Endothelial cell of umbilical vein (primary cell): ENCODE measurements around the gene NFKBIE. TPM values are rescaled to one million over a fixed set of nuclear protein-coding genes. Genes with fewer than 3 reads are reported as not detected.

Experiments used
- BruUV-seq: library from RNA; stranded (reverse); fragments of 400-500 nt; replicated peaks from 2 replicates; lab custom pipeline; 2021; lab: Mats Ljungman, UMichigan
- CTCF ChIA-PET: fragments of 300-600, 350-600 bp; sonication (Branson Sonifier 250); formaldehyde crosslinking; loops from one replicate; lab custom pipeline; 2021; ENCODE audit warnings: antibody characterized with exemption, inconsistent platforms; lab: Charles Lee
- POLR2A ChIA-PET: fragments of 300-600, 350-600 bp; sonication (Branson Sonifier 250); formaldehyde crosslinking; loops from one replicate; lab custom pipeline; 2021; ENCODE audit warnings: antibody characterized with exemption, inconsistent platforms; lab: Charles Lee
- DNase-seq: peaks from one replicate; pipeline ENCODE4 v3.0.0-alpha.2; 2011; ENCODE audit warnings: low read depth, low spot score
- FAIRE-seq: peaks from 2 replicates; lab custom pipeline; 2011; peaks lifted over from hg19 to GRCh38; lab: Jason Lieb, UNC
- H2AFZ ChIP-seq: 2 replicates; pipeline ENCODE4 v1.6.0; 2012; ENCODE audit warnings: low read depth, low read length, control low read depth, inconsistent platforms
- H3K27ac ChIP-seq: 2 replicates; pipeline ENCODE4 v1.5.1; 2011; ENCODE audit warnings: low read depth, mild to moderate bottlenecking, control low read depth, low read length, moderate library complexity; ENCODE audit not compliant: insufficient read depth
- H3K27me3 ChIP-seq, 2 experiments: 2 replicates each; pipeline versions ENCODE4 v1.6.0 to v1.6.1; 2011; ENCODE audit warnings: low read length in 2 of 2, mixed read lengths in 1 of 2; ENCODE audit not compliant: control insufficient read depth in 2 of 2, insufficient read depth in 2 of 2
- H3K36me3 ChIP-seq, 2 experiments: 2 replicates in 1 of 2; 3 replicates in 1 of 2; pipeline ENCODE4 v1.5.1; 2011; ENCODE audit warnings: low read length in 2 of 2, mild to moderate bottlenecking in 1 of 2, moderate library complexity in 1 of 2; ENCODE audit not compliant: control insufficient read depth in 2 of 2, insufficient read depth in 2 of 2; ENCODE audit errors: extremely low read depth in 1 of 2
- H3K4me1 ChIP-seq: 3 replicates; pipeline ENCODE4 v1.5.1; 2011; ENCODE audit warnings: mild to moderate bottlenecking, low read length; ENCODE audit not compliant: control insufficient read depth, insufficient read depth; ENCODE audit errors: extremely low read depth
- H3K4me2 ChIP-seq: 2 replicates; pipeline ENCODE4 v1.6.1; 2011; ENCODE audit warnings: low read length, control low read depth, mixed read lengths; ENCODE audit not compliant: insufficient read depth
- H3K4me3 ChIP-seq, 3 experiments: fragments of 200-600 bp in 1 of 3; sonication (generic), shearing (Covaris generic) in 1 of 3; replicated peaks in 1 of 3; 2 replicates each; pipeline ENCODE4 v1.5.1; 2011 to 2016; ENCODE audit warnings: control low read depth in 3 of 3, low read length in 3 of 3, mild to moderate bottlenecking in 2 of 3, inconsistent platforms in 1 of 3, low read depth in 1 of 3, moderate library complexity in 1 of 3; ENCODE audit not compliant: insufficient read depth in 1 of 3
- H3K79me2 ChIP-seq: 2 replicates; pipeline ENCODE4 v1.6.0; 2012; ENCODE audit warnings: low read length, inconsistent platforms; ENCODE audit not compliant: control insufficient read depth, insufficient read depth
- H3K9ac ChIP-seq: replicated peaks from 2 replicates; pipeline ENCODE3; 2011; ENCODE audit warnings: low read length, control low read depth; ENCODE audit not compliant: insufficient read depth; ENCODE audit errors: extremely low read depth
- H3K9me1 ChIP-seq: replicated peaks from 3 replicates; pipeline ENCODE4 v1.6.0; 2011; ENCODE audit warnings: mild to moderate bottlenecking, low read length; ENCODE audit not compliant: control insufficient read depth, insufficient read depth; ENCODE audit errors: extremely low read depth
- H3K9me3 ChIP-seq: replicated peaks from 2 replicates; pipeline ENCODE4 v1.5.1; 2012; ENCODE audit warnings: low read length, inconsistent platforms; ENCODE audit not compliant: control insufficient read depth, insufficient read depth
- H4K20me1 ChIP-seq: replicated peaks from 2 replicates; pipeline ENCODE3; 2011; ENCODE audit warnings: mild to moderate bottlenecking, low read length; ENCODE audit not compliant: control insufficient read depth, insufficient read depth; ENCODE audit errors: extremely low read depth
- EZH2 ChIP-seq: IDR thresholded peaks from 2 replicates; pipeline ENCODE4 v1.6.1; 2012; ENCODE audit warnings: borderline replicate concordance, low read depth, mild to moderate bottlenecking, moderate library complexity, low read length, inconsistent platforms; ENCODE audit not compliant: severe bottlenecking
- FOS ChIP-seq: IDR thresholded peaks from 2 replicates; pipeline ENCODE4 v1.6.1; 2011; ENCODE audit warnings: mild to moderate bottlenecking, low read length, moderate library complexity, borderline replicate concordance; ENCODE audit not compliant: insufficient read depth
- GATA2 ChIP-seq: IDR thresholded peaks from 2 replicates; pipeline ENCODE4 v1.7.0; 2011; ENCODE audit warnings: low read depth, mild to moderate bottlenecking, moderate library complexity, mixed read lengths, low read length; ENCODE audit not compliant: insufficient read length, insufficient read depth
- JUN ChIP-seq: IDR thresholded peaks from 2 replicates; pipeline ENCODE4 v1.6.1; 2011; ENCODE audit warnings: borderline replicate concordance, low read depth; ENCODE audit not compliant: insufficient read length, insufficient read depth
- MYC ChIP-seq: IDR thresholded peaks from one replicate; pipeline ENCODE4 v1.6.1; 2011; ENCODE audit warnings: mild to moderate bottlenecking, low read depth, low read length
- POLR2A ChIP-seq: IDR thresholded peaks from 2 replicates; pipeline ENCODE4 v1.6.1; 2012; ENCODE audit warnings: low read depth, mild to moderate bottlenecking, control low read depth, low read length
- POLR2AphosphoS5 ChIP-seq: IDR thresholded peaks from 2 replicates; pipeline ENCODE4 v1.6.1; 2012; ENCODE audit warnings: low read depth, mild to moderate bottlenecking, control low read depth, low read length, moderate library complexity; ENCODE audit not compliant: insufficient read depth
- dilution Hi-C: fragments of 300-500 bp; cut with MboI; formaldehyde crosslinking; loops from one replicate; pipeline ENCODE4 v1.15.0; 2019; ENCODE audit warnings: low sequenced_read_pairs; ENCODE audit not compliant: extremely low pct_ligation_motif_present
- intact Hi-C: fragments of 100-400 bp; cut with micrococcal nuclease; formaldehyde crosslinking; loops from one replicate; pipeline ENCODE4 v1.10.0; 2022
- polyA plus RNA-seq, 4 experiments: library from polyadenylated mRNA; depleted of rRNA in 3 of 4; stranded (reverse) in 3 of 4; unstranded in 1 of 4; fragments of >200 nt; gene quantifications; 2 replicates each; pipeline versions ENCODE4 v1.2.1 to v1.2.3, GENCODE V29; 2011 to 2012; ENCODE audit warnings: missing spikeins in 1 of 4
- total RNA-seq: library from RNA; stranded (reverse); gene quantifications from 2 replicates; pipeline ENCODE4 v1.2.3, GENCODE V29; 2021
- TF ChIP-seq, protein P1 (sequence below), 2 donors: IDR thresholded peaks; 1 replicate in 1 of 2; 2 replicates in 1 of 2; pipeline ENCODE4 v1.5.1; 2011; ENCODE audit warnings: low read length in 2 of 2, mild to moderate bottlenecking in 2 of 2, moderate library complexity in 2 of 2, control low read depth in 1 of 2, inconsistent platforms in 1 of 2, low read depth in 1 of 2; ENCODE audit not compliant: insufficient read depth in 1 of 2; ENCODE audit errors: extremely low read depth in 1 of 2
- TF ChIP-seq, protein P2 (sequence below): IDR thresholded peaks from 2 replicates; pipeline ENCODE4 v1.6.1; 2011; ENCODE audit not compliant: insufficient read depth, insufficient read length

Gene NFKBIE
- total and polyA plus RNA-seq, 2 donors (not counting 3 experiments of a cell fraction or from before 2014, with no cell fraction given): 19.0 to 22.6 TPM

DNA sequence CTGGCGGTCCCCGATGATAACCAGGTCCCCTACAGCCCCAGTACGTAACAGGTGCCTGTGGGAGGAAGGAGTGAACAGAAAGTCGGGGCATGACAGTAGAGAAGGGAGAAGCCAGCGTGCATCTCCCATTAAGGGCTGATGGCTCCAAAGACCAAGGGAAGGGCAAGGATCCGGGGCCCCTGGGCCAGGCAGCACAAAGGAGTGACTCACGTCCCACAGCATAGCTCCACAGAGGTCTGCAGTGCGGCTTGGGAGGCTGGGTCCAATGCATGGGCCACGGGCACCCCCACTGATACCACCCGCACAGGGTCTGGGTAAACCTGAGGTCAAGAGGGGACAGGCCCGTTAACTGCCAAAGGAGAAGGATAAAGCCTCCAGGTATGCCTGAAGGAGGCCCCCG lies 37.5 kb upstream of the NFKBIE start:
- intact Hi-C loops: no loop called here
- CTCF ChIA-PET: interaction anchor here (3.4 to 4.5 kb wide), 3 partner anchors 9 to 34 kb away, joined by 35 to 83 read pairs (median 36); partner anchors contain the start of genes AARS2 and TMEM151B
- no peak for FAIRE-seq

DNA sequence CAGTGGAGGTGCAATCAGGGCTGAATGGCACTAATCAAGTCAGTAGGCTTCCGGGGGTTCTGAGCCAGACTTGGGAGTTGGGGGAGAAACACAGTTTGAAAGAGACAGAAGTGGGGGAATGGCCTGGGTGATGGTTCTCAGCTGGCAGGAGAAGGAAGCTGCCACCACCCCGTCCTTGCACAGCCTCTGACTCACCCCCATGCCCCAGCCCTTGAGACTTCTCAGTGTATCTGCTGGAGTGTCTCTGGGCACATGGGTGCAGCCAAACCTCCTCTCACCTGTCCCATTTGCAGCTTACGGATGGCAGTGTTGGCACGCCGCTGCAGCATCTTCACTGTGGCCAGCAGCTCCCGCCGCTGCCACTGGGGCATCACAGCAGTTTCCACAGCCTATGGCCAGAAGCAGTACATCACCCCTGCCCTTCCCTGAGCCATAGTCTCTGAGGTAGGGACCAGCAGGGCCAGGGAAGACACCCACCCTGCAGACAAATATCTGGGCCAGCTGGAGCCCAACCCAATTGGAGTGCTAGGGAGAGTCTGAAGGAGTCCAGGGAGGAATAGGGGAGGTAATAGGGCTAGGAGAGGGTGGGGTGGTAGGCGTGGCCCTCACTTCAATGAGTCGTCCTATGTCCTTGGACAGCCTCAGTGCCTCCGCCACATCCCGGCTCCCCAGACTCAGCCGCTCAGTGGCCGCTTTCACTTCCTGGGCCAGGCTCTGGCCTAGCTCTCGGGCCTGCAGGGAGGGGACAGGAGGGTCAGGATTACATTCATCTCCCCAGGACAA lies 36.6 kb upstream of the NFKBIE start:
- Histone ChIP-seq H3K9me3 (no peaks in the 10 kb centered on the region), H3K4me3 (no peak overlapping the region), H3K79me2 (no peaks in the 10 kb centered on the region), H2AFZ (no peak overlapping the region), H3K9ac (no peak overlapping the region), H3K4me1 (peaks cover 5% of the 10 kb centered on the region), H4K20me1 (no peaks in the 10 kb centered on the region), H3K27ac (no peak overlapping the region), H3K4me2 (no peak overlapping the region), H3K27me3 (peaks cover 11 to 16% of the 10 kb centered on the region in 2 experiments), H3K9me1 (no peaks in the 10 kb centered on the region), H3K36me3 (peaks cover 13 to 45% of the 10 kb centered on the region in 2 experiments)
- ChIA-PET CTCF (interaction anchor here (1.6 to 3.5 kb wide), 3 partner anchors 8 to 11 kb away, joined by 5 to 36 read pairs (median 35); partner anchors contain the start of gene AARS2), POLR2A (no interaction called here)
- DNase-seq: no peak
- FAIRE-seq: no peak
- intact Hi-C loops: no loop called here
- no TSS peak for BruUV-seq
- dilution Hi-C loops: no loop called here
- TF ChIP-seq MYC (no peak), EZH2 (no peak), FOS (no peak), JUN (no peak), GATA2 (no peak), POLR2AphosphoS5 (no peak)
- TF ChIP-seq, protein P1, sequence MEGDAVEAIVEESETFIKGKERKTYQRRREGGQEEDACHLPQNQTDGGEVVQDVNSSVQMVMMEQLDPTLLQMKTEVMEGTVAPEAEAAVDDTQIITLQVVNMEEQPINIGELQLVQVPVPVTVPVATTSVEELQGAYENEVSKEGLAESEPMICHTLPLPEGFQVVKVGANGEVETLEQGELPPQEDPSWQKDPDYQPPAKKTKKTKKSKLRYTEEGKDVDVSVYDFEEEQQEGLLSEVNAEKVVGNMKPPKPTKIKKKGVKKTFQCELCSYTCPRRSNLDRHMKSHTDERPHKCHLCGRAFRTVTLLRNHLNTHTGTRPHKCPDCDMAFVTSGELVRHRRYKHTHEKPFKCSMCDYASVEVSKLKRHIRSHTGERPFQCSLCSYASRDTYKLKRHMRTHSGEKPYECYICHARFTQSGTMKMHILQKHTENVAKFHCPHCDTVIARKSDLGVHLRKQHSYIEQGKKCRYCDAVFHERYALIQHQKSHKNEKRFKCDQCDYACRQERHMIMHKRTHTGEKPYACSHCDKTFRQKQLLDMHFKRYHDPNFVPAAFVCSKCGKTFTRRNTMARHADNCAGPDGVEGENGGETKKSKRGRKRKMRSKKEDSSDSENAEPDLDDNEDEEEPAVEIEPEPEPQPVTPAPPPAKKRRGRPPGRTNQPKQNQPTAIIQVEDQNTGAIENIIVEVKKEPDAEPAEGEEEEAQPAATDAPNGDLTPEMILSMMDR (IDR thresholded peaks at IDR 0.05; ENCODE audit: extremely low read depth in 1 of 2, insufficient read depth in 1 of 2, low read depth in 1 of 2, low read length in 2 of 2): no peak

More for the DNA sequence above, 37.5 kb upstream of the NFKBIE start:
- TF ChIP-seq POLR2A (no peak), MYC (no peak), JUN (no peak), FOS (no peak), GATA2 (no peak), EZH2 (no peak)
- TF ChIP-seq, protein P2, sequence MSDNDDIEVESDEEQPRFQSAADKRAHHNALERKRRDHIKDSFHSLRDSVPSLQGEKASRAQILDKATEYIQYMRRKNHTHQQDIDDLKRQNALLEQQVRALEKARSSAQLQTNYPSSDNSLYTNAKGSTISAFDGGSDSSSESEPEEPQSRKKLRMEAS: no peak
- Histone ChIP-seq H3K9me1 (no peaks in the 10 kb centered on the region), H3K27me3 (peaks cover 6 to 8% of the 10 kb centered on the region in 2 experiments), H3K36me3 (peaks cover 13 to 48% of the 10 kb centered on the region in 2 experiments), H3K79me2 (no peaks in the 10 kb centered on the region), H2AFZ (no peak overlapping the region), H3K9ac (no peak overlapping the region), H4K20me1 (no peaks in the 10 kb centered on the region), H3K9me3 (no peaks in the 10 kb centered on the region), H3K4me1 (no peaks in the 10 kb centered on the region), H3K27ac (no peak overlapping the region), H3K4me3 (no peak overlapping the region), H3K4me2 (no peak overlapping the region)
- DNase-seq: no peak
- no TSS peak for BruUV-seq
- dilution Hi-C loops: no loop called here
- POLR2A ChIA-PET: no interaction called here
